ENCODE measurements around the gene ORAI1.

The ORAI1 gene

GRCh38 chr12:121648458-121649028, 22.2 kb downstream of the ORAI1 start:
- no peak overlapping the region for H3K4me3 ChIP-seq (ENCODE audit: low read depth, low read length)
- no peak overlapping the region for H3K4me2 ChIP-seq (ENCODE audit: low read length)
- no peaks in the 10 kb centered on the region for H3K27me3 ChIP-seq (ENCODE audit: control insufficient read depth, insufficient read depth, low read length)
- H2AFZ ChIP-seq, result no peak overlapping the region
- H3K27ac ChIP-seq, result no peak overlapping the region
- peaks cover 4% of the 10 kb centered on the region for H3K4me1 ChIP-seq
- H3K9me3 ChIP-seq (ENCODE audit: control insufficient read depth, low read length), result no peaks in the 10 kb centered on the region
- TF ChIP-seq CTCF (IDR thresholded peaks at IDR 0.05), result no peak
- H3K79me2 ChIP-seq, result no peaks in the 10 kb centered on the region
- H3K9ac ChIP-seq, result no peak overlapping the region
- H3K36me3 ChIP-seq (ENCODE audit: control insufficient read depth, insufficient read depth, low read length), result no peaks in the 10 kb centered on the region

- H3K79me2 ChIP-seq, result no peaks in the 10 kb centered on the region
- H3K27me3 ChIP-seq (ENCODE audit: control insufficient read depth, insufficient read depth, low read length), result no peaks in the 10 kb centered on the region
- H3K4me1 ChIP-seq, result peaks cover 4% of the 10 kb centered on the region
- no peak overlapping the region for H2AFZ ChIP-seq
- no peaks in the 10 kb centered on the region for H3K36me3 ChIP-seq (ENCODE audit: control insufficient read depth, insufficient read depth, low read length)
- no peak overlapping the region for H3K9ac ChIP-seq
- no peak for TF ChIP-seq CTCF (IDR thresholded peaks at IDR 0.05)
- H3K9me3 ChIP-seq (ENCODE audit: control insufficient read depth, low read length), result no peaks in the 10 kb centered on the region
- H3K4me3 ChIP-seq (ENCODE audit: low read depth, low read length), result no peak overlapping the region
- H3K27ac ChIP-seq, result no peak overlapping the region
- no peak overlapping the region for H3K4me2 ChIP-seq (ENCODE audit: low read length)
Measured at GRCh38 chr12:121649322-121649721, 23.0 kb downstream of the ORAI1 start.

- no peak overlapping the region for H3K27ac ChIP-seq
Measured at GRCh38 chr12:121649819-121650353, 23.6 kb downstream of the ORAI1 start.

GRCh38 chr12:121651320-121651719, 25.0 kb downstream of the ORAI1 start:
- Histone ChIP-seq H3K36me3 (ENCODE audit: control insufficient read depth, insufficient read depth, low read length) (no peaks in the 10 kb centered on the region), H3K79me2 (no peaks in the 10 kb centered on the region), H3K9ac (no peak overlapping the region), H3K4me3 (ENCODE audit: low read depth, low read length) (no peak overlapping the region), H2AFZ (no peak overlapping the region), H3K4me1 (peaks cover 4% of the 10 kb centered on the region), H3K27ac (no peak overlapping the region), H3K27me3 (ENCODE audit: control insufficient read depth, insufficient read depth, low read length) (no peaks in the 10 kb centered on the region), H3K4me2 (ENCODE audit: low read length) (no peak overlapping the region), H3K9me3 (ENCODE audit: control insufficient read depth, low read length) (no peaks in the 10 kb centered on the region)
- no peak for TF ChIP-seq CTCF (IDR thresholded peaks at IDR 0.05)

More at GRCh38 chr12:121649819-121650353, 23.6 kb downstream of the ORAI1 start:
- Histone ChIP-seq H3K9me3 (ENCODE audit: control insufficient read depth, low read length) (no peaks in the 10 kb centered on the region), H3K36me3 (ENCODE audit: control insufficient read depth, insufficient read depth, low read length) (no peaks in the 10 kb centered on the region), H3K4me3 (ENCODE audit: low read depth, low read length) (no peak overlapping the region), H3K79me2 (no peaks in the 10 kb centered on the region), H3K4me2 (ENCODE audit: low read length) (no peak overlapping the region), H3K27me3 (ENCODE audit: control insufficient read depth, insufficient read depth, low read length) (no peaks in the 10 kb centered on the region), H2AFZ (no peak overlapping the region), H3K4me1 (peaks cover 4% of the 10 kb centered on the region), H3K9ac (no peak overlapping the region)
- TF ChIP-seq CTCF (IDR thresholded peaks at IDR 0.05), result no peak

All from parathyroid adenoma (tissue), 2 donors.